HG03097 (cell line): Measurements from ENCODE around the gene CHRD.

Experiments
- ATAC-seq: cut with Tn5 transposase; IDR thresholded peaks from one replicate; pipeline ENCODE4 v1.9.1; 2021; ENCODE audit not compliant: unreplicated experiment, low FRiP score

CHRD gene

GRCh38 chr3:184346480-184347190 lies 33.2 kb upstream of the CHRD start:
- ATAC-seq: no peak

DNA sequence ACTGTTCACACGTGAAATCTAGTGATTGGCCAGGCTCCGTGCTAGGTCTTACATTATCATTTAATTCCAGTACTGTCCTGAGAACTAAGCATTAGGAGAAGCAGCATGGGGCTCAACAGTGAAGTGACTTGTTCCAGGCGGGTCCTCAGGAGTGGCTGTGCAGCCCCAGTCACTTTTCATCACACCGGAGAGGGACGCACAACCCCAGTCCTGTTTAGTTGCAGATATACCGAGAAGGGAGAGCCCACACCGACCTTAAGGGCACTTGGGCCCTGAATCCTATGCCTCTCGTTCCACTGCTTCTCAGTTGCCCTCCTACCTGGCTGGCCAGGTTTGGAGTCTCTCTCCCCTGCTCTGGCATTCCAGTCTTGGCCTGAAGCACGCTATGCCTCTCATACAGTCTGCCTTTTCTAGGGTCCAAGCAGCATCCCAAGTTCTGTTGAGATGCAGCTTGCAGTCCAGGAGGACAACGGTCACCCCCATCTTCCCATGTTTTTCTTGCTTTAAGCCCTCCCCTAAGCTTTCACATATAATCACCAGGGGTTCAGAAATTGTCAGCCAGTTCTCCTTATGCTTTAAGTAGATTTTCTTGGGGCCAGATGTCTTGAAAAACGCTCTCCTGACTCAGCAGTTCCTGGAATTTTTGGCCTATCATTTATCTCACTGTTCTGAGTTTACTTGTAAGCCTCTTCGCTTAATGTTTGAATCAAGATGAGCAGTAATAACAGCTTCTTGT lies 32.4 kb upstream of the CHRD start:
- ATAC-seq: no peak

GRCh38 chr3:184348057-184348382 lies 31.8 kb upstream of the CHRD start:
- no peak for ATAC-seq

- ATAC-seq: no peak
Observed at GRCh38 chr3:184349563-184350470, 30.0 kb upstream of the CHRD start.

GRCh38 chr3:184350618-184351017 lies 29.2 kb upstream of the CHRD start:
- no peak for ATAC-seq

- no peak for ATAC-seq
Observed at GRCh38 chr3:184351511-184352148, 28.2 kb upstream of the CHRD start.

- no peak for ATAC-seq
Observed at GRCh38 chr3:184352149-184352785, 27.6 kb upstream of the CHRD start.

- no peak for ATAC-seq
Observed at GRCh38 chr3:184352897-184353545, 26.8 kb upstream of the CHRD start.

DNA sequence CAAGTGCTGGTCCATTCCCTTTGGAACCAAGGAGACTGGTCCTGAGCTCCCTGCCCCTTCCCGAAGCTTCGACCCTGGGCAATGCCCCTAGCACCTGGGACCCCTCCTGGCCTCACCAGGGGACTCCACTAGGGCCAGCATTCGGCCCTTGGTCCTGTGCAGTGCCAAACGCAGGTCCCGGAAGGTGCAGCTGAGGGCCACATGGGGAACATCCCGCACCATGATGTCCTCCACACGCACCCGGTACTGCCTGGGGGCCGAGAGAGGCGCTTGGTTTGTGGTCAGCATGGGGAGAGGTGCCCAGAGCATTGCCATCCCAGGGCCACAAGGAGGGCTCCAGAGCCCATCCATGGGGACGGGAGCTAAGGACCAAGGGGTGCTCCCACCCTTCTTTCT lies 26.3 kb upstream of the CHRD start:
- ATAC-seq: no peak

- no peak for ATAC-seq
Observed at GRCh38 chr3:184354121-184354728, 25.6 kb upstream of the CHRD start.

GRCh38 chr3:184354754-184355153 lies 25.1 kb upstream of the CHRD start:
- ATAC-seq: no peak

DNA sequence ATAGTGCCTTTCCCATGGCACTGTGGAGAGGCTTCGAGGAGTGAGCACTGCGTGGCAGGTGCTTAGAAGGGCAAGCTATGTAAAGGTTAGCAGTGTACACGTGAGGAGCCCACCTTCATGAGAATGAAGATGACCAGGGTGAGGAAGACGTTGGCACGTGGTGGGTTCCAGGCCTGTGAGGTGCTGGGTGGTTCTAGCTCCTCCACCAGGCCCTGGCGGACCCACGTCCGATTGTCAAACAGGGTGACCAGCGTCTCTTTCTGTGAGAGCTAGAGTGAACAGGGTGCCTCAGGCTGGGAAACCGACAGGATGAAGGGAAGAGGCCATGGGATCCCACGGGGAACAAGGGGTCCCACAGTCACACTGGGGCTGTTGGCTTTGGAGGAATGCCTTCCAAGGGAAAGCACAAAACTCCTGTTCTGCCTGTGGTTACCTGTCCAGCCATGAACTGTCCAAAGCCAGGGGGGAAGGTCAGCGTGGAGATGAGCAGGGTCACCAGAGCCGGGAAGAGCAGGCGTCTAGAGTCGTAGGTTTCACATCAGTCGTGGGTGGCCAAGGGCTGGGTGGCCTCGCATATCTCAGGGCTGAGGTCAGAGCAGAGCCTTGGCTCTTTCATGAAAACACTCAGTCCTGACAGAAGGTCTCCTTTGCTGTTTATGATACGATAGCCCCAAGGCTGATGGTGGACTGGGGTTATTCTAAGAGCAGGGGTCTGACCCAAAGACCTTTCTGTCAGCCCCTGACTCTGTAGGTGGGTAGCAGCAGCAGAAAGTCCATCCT lies 24.4 kb upstream of the CHRD start:
- no peak for ATAC-seq

DNA sequence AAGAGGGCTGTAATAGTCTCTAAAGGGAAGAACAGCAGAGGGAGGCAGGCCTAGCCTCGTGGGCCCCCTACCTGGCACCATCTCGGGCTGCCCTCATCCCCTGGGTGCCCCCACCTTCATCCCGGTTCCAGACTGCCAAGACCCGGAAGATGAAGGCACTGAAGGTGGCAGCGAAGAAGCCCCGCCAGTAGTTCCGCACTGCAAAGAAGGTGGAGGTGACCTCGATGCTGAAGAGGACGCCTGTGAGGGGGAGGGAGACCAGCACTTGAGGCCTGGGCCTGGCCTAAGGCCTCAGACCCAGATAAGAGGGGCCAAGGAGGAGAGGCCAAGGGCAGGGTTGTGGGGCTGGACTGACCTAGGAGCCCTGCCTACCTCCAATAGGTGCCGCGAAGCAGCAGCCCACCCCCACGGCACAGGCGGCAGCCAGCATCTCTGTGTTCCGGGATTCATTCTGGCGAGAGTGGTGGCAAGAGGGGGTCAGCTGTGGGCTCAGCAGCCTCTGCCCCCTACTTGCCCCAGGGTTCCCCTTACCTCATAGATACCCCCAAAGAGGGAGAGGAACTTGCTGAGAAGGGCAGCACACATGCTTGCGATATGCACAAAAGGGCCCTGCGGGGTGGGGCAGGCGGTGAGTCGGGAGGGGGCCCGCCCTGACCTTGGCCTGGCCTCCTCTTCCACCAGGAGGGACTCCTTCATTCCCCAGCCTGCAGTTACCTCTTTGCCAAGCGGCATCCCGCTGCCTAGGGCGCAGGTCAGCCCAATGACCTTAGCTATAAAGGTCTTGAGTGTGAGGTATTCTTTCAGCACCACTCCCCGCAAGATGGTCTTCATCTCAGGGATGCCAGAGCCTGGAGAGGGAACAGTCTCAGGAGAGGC lies 22.4 kb upstream of the CHRD start:
- ATAC-seq: no peak

DNA sequence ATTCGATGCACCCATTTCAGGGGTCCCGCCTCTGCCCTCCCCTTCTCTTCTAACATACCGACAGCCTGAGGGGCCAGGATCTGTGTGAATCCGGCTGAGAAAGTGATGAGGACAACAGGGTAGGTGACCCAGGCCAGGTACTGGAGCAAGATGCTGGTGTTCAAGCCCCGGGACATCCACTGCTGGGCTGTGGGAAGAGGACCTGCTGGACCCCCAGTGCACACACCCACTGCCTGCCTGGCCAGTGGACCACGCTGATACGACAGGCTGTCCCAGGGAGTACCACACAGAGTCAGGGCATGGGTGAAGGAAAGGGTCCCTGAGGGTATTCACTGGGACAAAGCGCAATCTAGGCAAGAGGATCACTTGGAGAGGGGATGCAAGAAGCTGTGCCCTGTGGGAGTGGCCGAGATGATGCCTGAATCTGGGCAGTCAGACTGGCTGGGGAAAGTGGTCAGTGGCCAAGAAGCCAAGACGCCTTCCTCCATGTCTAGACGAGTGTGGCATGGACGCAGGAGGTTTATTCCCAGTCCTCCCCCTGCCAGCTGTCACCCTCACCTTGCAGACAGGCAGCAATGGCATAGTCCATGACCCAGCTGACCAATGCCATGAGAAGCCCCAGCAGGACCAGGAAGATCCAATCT lies 21.6 kb upstream of the CHRD start:
- no peak for ATAC-seq

- ATAC-seq: no peak
Observed at GRCh38 chr3:184358921-184359350, 20.9 kb upstream of the CHRD start.

DNA sequence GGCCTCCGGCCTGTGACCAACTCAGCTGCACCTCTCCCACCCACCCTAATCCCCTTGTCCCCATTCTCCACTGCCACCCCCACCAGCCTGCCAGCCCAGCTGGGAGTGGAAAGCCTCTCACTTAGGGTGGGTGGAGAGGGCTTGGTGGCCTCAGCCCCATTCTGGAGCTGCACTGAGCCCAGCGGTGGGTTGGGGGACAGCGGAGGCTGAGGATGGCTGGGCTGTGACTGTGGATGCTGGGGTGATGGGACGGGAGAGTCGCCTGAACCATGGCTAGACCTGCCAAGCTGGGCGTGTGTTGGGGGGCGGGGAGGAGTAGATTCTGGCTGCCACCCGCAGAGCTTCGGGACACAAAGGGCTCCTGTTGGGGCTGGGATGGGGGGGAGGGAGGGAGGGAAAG lies 20.2 kb upstream of the CHRD start:
- no peak for ATAC-seq
